Stimulated activated CD4-positive, alpha-beta T cell treated with anti-CD3 and anti-CD28 coated beads, Interleukin-2, amount 100 ng/mL, for 48 hours (primary cell): ENCODE measurements around the gene UQCRC2.
"Not testable (repeated sequence)": the region's sequence is repeated elsewhere in the genome, so short reads cannot be mapped to it uniquely, and the experiment has no call there.

ENCODE experiments used
- DNase-seq, 2 donors: peaks; one replicate each; pipeline ENCODE4 v3.0.0-alpha.2; 2020

UQCRC2 gene

DNA sequence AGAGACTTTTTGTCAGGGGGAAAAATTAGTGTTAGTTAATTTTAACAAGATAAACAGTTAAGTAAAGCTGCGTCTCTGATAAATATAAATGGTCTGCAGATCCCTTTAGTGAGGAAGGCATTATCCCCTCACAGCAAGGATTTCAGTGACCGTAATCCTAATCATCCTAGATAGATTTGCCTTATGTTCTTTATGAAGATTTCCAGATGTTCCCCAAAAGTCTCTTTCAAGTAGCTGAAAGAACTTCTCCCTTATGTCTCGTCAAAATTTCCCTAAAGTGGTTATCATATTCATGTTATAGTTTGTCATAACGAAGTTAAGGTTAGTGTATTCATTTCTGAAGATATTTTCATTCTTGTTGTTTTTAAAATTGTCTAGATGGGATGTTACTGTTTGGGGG is 60.3 kb downstream of the UQCRC2 start:
- DNase-seq = no peak

DNA sequence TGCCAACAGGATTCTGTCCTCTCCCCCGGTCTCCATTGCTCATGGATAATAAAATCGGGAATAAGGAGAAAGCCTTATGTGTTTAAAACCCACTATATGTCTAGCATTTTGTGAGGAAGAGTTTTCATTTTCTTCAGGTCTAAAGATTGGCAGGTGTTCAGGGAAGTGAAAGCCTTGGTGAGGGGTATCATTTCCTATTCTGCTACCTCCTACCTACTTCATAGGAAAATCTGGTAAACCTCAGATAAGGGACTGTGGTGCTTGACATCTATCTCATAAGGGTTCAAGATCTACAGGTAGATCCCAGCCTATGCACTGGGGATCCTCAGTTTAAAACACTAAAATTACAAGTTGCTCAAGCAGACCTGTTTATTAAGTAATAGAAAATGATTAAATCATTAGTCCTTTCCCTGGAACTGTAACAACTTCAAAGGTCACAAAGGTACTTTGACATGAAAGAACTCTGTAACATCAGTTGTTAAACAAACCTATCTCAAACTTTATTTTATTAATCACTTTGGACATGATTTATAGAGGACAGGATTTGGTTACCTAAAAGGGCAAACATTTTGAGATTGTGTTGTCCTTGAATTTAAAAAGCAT is 61.2 kb downstream of the UQCRC2 start:
- no peak for DNase-seq

DNA sequence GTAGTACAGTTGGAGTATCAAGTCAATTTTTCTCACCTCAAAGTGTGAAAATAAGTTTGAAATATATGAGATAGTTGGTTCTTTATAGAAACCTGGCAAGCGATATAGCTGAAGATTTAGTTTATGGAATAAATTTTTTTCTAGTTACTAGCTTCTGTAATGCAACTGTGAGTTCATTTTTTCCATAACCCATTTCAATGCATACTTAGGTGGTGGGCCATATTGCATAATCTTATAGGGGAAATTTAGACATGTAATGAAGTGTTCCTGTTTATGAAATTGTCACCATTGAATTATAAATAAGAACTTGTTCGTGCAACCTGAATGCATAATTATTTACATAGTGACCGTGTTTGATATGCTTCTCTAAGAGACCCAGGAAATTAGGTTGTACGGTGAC is 63.8 kb downstream of the UQCRC2 start:
- no peak for DNase-seq

DNA sequence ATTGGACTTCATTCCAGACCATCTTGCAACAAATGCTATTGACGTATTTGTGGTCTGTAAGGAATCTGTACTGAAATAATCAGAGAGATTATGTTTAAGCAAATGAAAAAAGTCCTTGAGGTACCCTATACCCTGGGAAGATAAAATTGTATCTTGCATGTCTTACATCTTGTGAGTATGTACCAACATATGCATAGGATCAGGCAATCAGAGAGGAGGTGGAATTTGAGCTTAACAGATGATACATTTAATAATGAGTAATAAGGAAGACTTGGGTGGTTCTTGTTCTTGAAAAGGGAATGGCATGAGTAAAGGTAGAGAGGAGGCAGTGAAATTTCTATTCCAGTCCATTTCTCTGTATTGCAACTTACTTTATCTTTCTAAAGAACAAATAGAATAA is 65.4 kb downstream of the UQCRC2 start:
- DNase-seq = no peak

DNA sequence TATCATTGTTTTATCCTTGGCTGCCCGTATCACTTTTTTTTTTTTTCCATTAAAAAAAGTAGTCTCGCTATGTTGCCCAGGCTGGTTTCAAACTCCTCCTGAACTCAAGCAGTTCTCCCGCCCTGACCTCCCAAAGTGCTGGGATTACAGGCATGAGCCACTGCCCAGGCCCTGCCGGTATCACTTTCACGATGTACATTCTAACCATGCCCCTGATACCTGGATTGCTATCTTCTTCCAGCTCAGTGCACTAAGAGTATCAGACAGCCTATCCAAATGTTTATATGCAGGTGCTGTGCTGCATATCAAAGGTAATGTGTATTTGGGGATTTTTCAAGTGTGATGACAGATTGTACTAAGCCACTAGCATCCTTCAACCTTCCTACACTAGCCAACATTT is 69.0 kb downstream of the UQCRC2 start:
- no peak for DNase-seq

DNA sequence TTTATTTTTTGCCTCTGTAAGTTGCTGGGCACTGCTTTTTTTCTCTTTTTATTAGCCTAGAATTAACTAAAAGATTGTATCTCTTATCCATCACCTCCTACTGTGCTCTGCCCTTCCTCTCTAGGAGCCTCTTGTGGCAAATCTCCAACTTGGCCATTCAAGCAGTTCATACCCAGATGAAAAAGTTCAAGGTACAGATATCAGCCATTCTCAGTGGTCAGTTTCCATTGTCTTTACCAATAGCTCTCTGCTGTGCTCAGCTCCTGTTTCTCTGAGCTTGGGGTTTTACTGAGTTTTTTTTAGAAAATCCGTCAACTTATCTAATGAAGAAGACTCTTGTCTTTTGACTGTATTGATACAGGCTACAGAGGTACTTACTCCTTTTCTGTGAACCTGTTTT is 70.3 kb downstream of the UQCRC2 start:
- DNase-seq = no peak

DNA sequence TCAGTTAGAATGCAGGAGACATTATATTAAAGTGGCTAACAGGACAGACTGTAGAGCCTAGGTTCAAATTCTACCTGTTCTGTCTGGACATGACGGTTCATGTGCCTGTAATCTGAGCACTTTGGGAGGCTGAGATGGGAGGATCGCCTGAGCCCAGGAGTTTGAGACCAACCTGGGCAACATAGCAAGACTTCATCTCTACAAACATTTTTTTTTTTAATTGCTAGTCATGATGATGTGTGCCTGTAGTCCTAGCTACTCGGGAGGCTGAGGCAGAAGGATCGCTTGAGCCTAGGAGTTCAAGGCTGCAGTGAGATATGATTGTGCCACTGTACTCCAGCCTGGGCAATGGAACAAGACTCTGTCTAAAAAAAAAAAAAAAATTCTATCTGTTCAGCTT is 71.6 kb downstream of the UQCRC2 start:
- DNase-seq = not testable (repeated sequence)

DNA sequence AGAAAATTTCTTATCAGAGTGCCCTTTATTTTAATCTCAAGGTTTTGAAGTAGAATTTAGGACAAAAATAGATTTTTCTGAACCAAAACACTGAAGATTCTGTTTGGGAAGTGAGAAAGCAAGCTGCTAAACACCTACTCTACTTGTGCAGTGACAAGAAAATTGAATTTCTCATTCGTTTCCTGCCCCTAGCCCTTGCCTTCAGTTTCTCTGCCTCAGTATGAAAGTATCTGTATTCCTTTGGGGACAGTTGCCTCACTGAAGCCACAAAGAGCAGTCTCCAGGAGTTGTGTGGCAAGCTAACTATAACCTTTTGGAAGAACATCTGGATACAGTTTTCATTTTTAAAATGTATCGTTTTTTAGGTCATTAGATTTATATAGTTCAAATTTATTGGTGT is 74.5 kb downstream of the UQCRC2 start:
- DNase-seq = no peak

DNA sequence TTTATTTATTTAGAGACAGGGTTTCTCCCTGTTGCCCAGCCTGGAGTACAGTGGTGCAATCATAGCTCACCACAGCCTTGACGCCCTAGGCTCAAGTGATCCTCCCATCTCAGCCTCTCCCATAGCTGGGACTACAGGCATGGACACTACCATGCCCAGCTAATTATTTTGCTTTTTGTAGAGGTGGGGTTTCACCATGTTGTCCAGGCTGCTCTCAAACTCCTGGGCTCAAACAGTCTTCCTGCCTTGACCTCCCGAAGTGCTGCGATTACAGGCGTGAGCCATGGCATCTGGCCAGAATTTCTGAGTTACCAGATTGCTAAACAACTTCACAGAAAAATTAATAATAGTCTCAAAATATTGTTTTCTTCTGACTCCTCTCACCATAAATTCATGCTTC is 76.5 kb downstream of the UQCRC2 start:
- DNase-seq = no peak

DNA sequence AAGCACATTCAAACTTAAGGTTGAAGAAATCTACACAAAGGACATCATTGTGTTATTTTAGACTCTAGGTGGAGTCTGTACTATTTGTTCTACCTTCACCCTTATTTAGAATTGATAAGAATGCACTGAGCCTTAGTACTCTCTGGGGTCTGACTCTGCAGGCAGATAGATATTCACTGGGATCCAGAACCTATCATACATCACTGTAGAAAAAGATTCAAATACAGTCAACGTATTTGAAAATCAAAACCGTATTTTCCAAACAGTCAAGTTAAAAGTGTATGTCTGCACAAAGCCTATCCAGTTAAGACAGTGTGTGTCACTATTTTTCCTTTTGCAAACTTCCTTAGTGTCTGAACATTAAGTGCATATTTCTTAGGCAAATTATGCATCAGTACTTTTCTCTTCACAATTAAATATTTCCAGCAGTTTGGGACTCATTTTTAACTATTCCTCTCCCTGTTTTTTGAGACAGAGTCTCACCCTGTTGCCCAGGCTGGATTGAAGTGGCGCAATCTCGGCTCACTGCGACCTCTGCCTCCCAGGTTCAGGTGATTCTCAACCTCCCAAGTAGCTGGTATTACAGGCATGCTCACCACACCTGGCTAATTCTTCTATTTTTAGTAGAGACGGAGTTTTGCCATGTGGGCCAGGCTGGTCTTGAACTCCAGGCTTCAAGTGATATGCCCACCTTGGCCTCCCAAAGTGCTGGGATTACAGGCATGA is 77.1 kb downstream of the UQCRC2 start:
- no peak for DNase-seq

DNA sequence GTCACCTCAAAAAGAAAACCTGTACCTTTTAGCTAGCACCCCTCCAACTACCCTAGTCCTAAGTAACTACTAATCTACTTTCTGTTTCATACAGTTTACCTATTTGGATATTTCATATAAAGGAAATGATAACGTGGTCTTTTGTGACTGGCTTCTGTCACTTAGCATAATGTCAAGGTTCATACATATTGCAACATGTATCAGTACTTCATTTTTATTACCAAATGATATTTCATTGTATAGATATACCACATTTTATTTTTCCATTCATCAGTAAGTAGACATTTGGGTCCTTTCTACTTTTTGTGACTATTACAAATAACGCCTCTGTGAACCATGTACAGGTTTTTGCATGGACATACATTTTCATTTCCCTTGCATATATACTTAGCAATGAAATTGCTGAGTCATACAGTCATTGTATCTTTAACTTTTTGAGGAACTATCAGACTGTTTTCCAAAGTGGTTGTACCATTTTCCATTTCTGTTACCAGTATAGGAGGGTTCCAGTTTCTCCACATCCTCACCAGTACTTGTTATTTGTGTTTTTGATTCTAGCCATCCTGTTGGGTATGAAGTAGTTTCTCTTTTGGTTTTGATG is 78.4 kb downstream of the UQCRC2 start:
- no peak for DNase-seq
